Measurements from ENCODE around the gene PFKFB4. TPM values are rescaled to one million over a fixed set of nuclear protein-coding genes. Genes with fewer than 3 reads are reported as not detected.
A peak's percentile ranks its signal among the peaks of the same experiment; 100 is the strongest.

The PFKFB4 gene
- total RNA-seq, 1 experiment from 2014 or later, result 12.3 TPM

GRCh38 chr3:48503401-48504050, 53.1 kb downstream of the PFKFB4 start:
- Histone ChIP-seq H3K27ac (ENCODE audit: insufficient read length, low read depth, low read length) (no peak overlapping the region), H3K79me2 (ENCODE audit: insufficient read depth, low read length) (peaks cover 1% of the 10 kb centered on the region; the same call in 1 of the 2 replicates), H3K23me2 (ENCODE audit: insufficient read length, low read depth, low read length, poor library complexity, severe bottlenecking) (peaks cover 11% of the 10 kb centered on the region), H3K4ac (ENCODE audit: low read depth, low read length) (no peak overlapping the region), H2AFZ (ENCODE audit: low read length) (no peak overlapping the region), H4K91ac (ENCODE audit: insufficient read length, low read depth, low read length) (no peak overlapping the region), H2AK5ac (ENCODE audit: insufficient read length, low read length) (no peak overlapping the region), H2BK12ac (ENCODE audit: insufficient read length, low read depth, low read length) (no peak overlapping the region), H3K79me1 (ENCODE audit: insufficient read depth, low read depth, low read length, poor library complexity, severe bottlenecking) (no peaks in the 10 kb centered on the region), H3K9ac (ENCODE audit: extremely low read depth, insufficient read length, low read length) (peak overlapping the region; percentile 36), H3K4me2 (ENCODE audit: insufficient read depth, insufficient read length, low read length) (peak overlapping the region; percentile 51), H3T11ph (ENCODE audit: low read length) (no peak overlapping the region), H2BK20ac (ENCODE audit: low read depth, low read length, poor library complexity, severe bottlenecking) (no peak overlapping the region), H3K9me3 (ENCODE audit: control insufficient read depth, low read depth, low read length) (no peaks in the 10 kb centered on the region), H4K8ac (replicated peaks; ENCODE audit: insufficient read length, low read depth, low read length) (no peak overlapping the region), H3K23ac (ENCODE audit: insufficient read length, low read depth, low read length) (no peak overlapping the region), H3K4me1 (ENCODE audit: insufficient read depth, low read length) (peaks cover 4% of the 10 kb centered on the region; the same call in 1 of the 2 replicates), H3K18ac (ENCODE audit: insufficient read length, low read depth, low read length) (peak overlapping the region; percentile 12), H2BK15ac (ENCODE audit: low read depth, low read length) (no peak overlapping the region), H4K20me1 (ENCODE audit: control insufficient read depth, insufficient read depth, insufficient read length) (no peaks in the 10 kb centered on the region), H4K5ac (ENCODE audit: insufficient read length, low read depth, low read length) (no peak overlapping the region), H3K27me3 (ENCODE audit: insufficient read depth, low read length) (no peaks in the 10 kb centered on the region), H2BK5ac (ENCODE audit: insufficient read length, low read length) (no peak overlapping the region), H3K14ac (ENCODE audit: insufficient read depth, low read length) (peak overlapping the region; percentile 18; the same call in 1 of the 2 replicates), H2BK120ac (ENCODE audit: low read depth, low read length, poor library complexity, severe bottlenecking) (no peak overlapping the region), H3K56ac (ENCODE audit: insufficient read length, low read depth, low read length) (no peak overlapping the region)
- Mint-ChIP-seq H3K9me3 (peaks cover 4% of the 10 kb centered on the region in 2 experiments; a peak in 3 of 5 replicates), H3K4me3 (peak overlapping the region; percentile 80 to 87), H3K36me3 (ENCODE audit: insufficient read depth in 1 of 3, low read depth in 3 of 3) (peaks cover 10 to 17% (median 15%) of the 10 kb centered on the region in 3 experiments), H3K27ac (no peak overlapping the region; a peak in 1 of 7 replicates), H3K4me1 (peaks cover 38% of the 10 kb centered on the region in 2 experiments), H3K27me3 (ENCODE audit: low read depth) (peaks cover 8% of the 10 kb centered on the region)
- WGBS (ENCODE audit: extremely low coverage, insufficient read length, low lambda C conversion rate), result no CpG with 5 or more reads among the region's 26 CpGs
- peak; percentile 62 for DNase-seq
- TF ChIP-seq, protein P1, sequence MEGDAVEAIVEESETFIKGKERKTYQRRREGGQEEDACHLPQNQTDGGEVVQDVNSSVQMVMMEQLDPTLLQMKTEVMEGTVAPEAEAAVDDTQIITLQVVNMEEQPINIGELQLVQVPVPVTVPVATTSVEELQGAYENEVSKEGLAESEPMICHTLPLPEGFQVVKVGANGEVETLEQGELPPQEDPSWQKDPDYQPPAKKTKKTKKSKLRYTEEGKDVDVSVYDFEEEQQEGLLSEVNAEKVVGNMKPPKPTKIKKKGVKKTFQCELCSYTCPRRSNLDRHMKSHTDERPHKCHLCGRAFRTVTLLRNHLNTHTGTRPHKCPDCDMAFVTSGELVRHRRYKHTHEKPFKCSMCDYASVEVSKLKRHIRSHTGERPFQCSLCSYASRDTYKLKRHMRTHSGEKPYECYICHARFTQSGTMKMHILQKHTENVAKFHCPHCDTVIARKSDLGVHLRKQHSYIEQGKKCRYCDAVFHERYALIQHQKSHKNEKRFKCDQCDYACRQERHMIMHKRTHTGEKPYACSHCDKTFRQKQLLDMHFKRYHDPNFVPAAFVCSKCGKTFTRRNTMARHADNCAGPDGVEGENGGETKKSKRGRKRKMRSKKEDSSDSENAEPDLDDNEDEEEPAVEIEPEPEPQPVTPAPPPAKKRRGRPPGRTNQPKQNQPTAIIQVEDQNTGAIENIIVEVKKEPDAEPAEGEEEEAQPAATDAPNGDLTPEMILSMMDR (conservative IDR thresholded peaks at IDR 0.05), result no peak
